LoVo (cell line): ENCODE measurements around the gene OSBPL1A.

ENCODE experiments used
- DNase-seq: peaks from one replicate; pipeline ENCODE4 v3.0.0-alpha.2; 2016; ENCODE audit warnings: low spot score

OSBPL1A gene

GRCh38 chr18:24121625-24122024, 276.0 kb downstream of the OSBPL1A start:
- no peak for DNase-seq

DNA sequence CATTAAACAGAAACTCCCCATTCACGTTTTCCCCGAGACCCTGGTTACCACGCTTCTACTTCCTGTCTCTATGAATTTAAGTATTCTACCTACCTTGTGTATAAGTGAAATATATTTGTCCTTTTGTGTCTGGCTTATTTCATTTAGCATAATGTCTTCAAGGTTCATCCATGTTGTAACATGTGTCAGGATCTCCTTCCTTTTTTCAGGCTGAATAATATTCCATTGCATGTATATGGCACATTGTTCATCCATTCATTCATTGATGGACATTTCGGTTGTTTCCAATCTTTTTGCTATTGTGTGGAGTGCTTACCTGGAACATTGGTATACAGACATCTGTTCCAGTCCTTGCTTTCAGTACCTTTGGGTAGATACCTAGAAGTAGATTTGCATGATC, 276.9 kb downstream of the OSBPL1A start:
- no peak for DNase-seq

GRCh38 chr18:24118750-24119577, 278.7 kb downstream of the OSBPL1A start:
- DNase-seq, result peak; percentile 76

DNA sequence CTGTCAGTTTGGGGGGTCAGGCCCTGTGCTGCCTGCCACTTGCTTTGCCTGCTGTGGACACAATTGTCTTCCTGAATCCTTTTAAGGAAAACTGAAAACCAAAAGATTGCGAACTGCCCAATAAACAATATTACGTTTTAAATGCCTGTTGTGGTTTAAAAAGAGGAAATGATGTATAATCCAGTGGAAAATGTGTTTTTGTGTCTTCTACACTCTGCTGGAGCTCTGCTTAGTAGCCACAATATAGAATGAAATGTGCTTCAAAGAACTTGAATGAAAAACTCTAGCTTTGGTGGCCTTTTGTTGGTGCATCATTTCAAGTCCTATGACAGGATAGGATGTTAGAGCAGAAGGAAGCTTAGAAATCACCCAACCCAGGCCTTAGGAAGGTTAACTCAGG, 282.0 kb downstream of the OSBPL1A start:
- no peak for DNase-seq

- no peak for DNase-seq
Observed at GRCh38 chr18:24114924-24115549, 282.6 kb downstream of the OSBPL1A start.

GRCh38 chr18:24112874-24113615, 284.6 kb downstream of the OSBPL1A start:
- no peak for DNase-seq

DNA sequence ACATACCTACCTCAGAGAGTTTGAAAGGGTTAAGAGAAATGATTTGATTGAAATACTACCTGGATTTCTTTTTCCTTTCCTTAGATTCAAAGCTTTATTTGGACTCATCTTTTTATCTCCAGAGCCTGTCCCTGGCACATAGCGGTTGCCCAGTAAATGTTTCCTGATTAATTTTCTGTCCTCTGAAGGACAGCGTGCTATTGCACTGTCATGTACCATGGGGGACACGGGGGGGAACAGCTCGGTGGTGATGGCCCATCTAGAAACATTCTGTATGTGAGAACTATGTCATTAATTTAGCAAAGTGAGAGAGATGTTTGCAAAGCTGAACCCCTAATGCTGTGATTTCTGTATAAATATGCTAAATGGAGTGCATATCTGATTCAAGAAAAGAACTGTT, 285.2 kb downstream of the OSBPL1A start:
- DNase-seq, result no peak
